ENCODE data around the gene SLC13A4.

Gene SLC13A4

DNA sequence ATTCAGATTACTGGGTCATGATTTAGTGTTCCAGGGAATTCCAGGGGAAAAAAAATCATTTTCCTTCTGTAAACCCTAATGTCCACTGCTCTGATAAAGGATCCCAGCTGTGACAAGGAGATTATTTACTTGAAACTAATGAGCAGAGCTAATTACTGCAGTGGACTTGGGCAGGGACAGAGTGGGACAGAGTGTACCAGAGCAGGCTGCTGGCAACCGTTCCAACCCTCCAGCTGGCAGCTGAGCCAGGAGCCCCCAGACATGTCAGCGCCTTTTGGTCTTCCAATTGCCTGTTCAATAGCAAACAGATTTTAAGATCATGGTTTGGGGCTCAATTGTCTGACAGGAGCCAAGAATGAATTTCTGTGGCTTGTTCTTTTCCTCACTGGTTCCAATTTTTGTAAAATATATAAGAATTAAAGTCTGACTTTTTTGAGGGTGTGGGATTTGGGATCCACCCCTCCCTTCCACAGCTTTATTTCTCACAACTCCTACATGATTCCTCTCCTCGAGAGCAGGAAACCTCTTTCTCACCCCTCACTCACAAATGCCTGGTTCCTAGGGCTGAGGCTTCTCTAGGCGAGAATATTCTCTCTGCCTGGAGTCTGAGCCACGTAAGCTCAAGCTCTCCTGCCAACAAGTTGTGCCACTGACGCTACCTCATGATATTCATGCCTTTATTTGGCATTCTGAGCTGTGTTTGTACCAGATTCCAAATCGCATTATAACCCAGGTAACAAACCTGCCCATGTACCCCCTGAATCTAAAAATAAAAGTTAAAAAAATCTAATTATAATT lies 41.2 kb upstream of the SLC13A4 start (continued):
- TF ChIP-seq ZNF549 (tag by site-specific recombination; IDR thresholded peaks at IDR 0.05) (no peak), ZNF777 (tag by site-specific recombination; IDR thresholded peaks at IDR 0.05; ENCODE audit: borderline replicate concordance) (no peak), ZNF221 (tag by site-specific recombination; IDR thresholded peaks at IDR 0.05; ENCODE audit: borderline replicate concordance) (no peak), ZNF23 (tag by site-specific recombination; IDR thresholded peaks at IDR 0.05; ENCODE audit: borderline replicate concordance) (no peak), BCL11A (tag by site-specific recombination; IDR thresholded peaks at IDR 0.05; ENCODE audit: low read depth) (no peak)

DNA sequence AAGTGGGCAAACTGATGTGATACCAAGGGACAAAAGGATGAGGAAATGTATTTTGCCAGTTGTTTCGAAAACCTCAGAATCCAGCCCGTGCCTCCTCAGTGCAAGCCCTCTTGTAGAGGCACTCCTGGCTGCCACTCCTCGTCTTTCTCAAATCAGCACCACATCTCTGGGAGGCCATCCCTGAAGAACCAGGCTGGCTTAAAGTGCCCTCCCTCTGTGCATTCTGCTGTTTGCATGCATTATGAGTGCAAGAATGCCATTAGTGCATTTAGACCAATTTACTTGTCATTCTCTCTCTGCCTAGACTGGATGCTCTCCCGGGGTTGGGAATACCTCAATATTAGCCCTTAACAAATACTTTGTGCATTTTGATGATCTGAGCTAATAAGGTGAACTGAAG lies 40.5 kb upstream of the SLC13A4 start:
- no peak overlapping the region for H3K27ac ChIP-seq (ENCODE audit: extremely low read depth, low read depth, low read length)
- no peaks in the 10 kb centered on the region for H3K4me1 ChIP-seq (ENCODE audit: control insufficient read depth, insufficient read depth, low read length)
- POLR2A ChIA-PET = no interaction called here
- H3K4me3 ChIP-seq (ENCODE audit: low read depth, low read length) = no peak overlapping the region
- no peaks in the 10 kb centered on the region for H3K36me3 ChIP-seq (ENCODE audit: control insufficient read depth in 2 of 2, insufficient read depth in 1 of 2, low read length in 2 of 2)
- H3K9me3 ChIP-seq (ENCODE audit: control insufficient read depth, insufficient read depth, low read depth, low read length) = no peaks in the 10 kb centered on the region
- CTCF ChIA-PET = no interaction called here
- TF ChIP-seq, protein P1, sequence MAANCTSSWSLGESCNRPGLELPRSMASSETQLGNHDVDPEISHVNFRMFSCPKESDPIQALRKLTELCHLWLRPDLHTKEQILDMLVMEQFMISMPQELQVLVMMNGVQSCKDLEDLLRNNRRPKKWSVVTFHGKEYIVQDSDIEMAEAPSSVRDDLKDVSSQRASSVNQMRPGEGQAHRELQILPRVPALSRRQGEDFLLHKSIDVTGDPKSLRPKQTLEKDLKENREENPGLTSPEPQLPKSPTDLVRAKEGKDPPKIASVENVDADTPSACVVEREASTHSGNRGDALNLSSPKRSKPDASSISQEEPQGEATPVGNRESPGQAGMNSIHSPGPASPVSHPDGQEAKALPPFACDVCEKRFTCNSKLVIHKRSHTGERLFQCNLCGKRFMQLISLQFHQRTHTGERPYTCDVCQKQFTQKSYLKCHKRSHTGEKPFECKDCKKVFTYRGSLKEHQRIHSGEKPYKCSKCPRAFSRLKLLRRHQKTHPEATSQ (tag by site-specific recombination; IDR thresholded peaks at IDR 0.05) = no peak
- TF ChIP-seq MYNN (tag by site-specific recombination; IDR thresholded peaks at IDR 0.05; ENCODE audit: borderline replicate concordance) = no peak
- no peak for TF ChIP-seq ZNF155 (tag by site-specific recombination; IDR thresholded peaks at IDR 0.05)
- TF ChIP-seq HOXA7 (CRISPR knock-in tag; IDR thresholded peaks at IDR 0.05; ENCODE audit: borderline replicate concordance) = no peak
- TF ChIP-seq ZNF292 (tag by site-specific recombination; IDR thresholded peaks at IDR 0.05; ENCODE audit: borderline replicate concordance, low read depth) = no peak
- TF ChIP-seq ZNF514 (tag by site-specific recombination; IDR thresholded peaks at IDR 0.05) = no peak
- no peak for TF ChIP-seq ZNF223 (tag by site-specific recombination; IDR thresholded peaks at IDR 0.05)
- TF ChIP-seq, protein P2, sequence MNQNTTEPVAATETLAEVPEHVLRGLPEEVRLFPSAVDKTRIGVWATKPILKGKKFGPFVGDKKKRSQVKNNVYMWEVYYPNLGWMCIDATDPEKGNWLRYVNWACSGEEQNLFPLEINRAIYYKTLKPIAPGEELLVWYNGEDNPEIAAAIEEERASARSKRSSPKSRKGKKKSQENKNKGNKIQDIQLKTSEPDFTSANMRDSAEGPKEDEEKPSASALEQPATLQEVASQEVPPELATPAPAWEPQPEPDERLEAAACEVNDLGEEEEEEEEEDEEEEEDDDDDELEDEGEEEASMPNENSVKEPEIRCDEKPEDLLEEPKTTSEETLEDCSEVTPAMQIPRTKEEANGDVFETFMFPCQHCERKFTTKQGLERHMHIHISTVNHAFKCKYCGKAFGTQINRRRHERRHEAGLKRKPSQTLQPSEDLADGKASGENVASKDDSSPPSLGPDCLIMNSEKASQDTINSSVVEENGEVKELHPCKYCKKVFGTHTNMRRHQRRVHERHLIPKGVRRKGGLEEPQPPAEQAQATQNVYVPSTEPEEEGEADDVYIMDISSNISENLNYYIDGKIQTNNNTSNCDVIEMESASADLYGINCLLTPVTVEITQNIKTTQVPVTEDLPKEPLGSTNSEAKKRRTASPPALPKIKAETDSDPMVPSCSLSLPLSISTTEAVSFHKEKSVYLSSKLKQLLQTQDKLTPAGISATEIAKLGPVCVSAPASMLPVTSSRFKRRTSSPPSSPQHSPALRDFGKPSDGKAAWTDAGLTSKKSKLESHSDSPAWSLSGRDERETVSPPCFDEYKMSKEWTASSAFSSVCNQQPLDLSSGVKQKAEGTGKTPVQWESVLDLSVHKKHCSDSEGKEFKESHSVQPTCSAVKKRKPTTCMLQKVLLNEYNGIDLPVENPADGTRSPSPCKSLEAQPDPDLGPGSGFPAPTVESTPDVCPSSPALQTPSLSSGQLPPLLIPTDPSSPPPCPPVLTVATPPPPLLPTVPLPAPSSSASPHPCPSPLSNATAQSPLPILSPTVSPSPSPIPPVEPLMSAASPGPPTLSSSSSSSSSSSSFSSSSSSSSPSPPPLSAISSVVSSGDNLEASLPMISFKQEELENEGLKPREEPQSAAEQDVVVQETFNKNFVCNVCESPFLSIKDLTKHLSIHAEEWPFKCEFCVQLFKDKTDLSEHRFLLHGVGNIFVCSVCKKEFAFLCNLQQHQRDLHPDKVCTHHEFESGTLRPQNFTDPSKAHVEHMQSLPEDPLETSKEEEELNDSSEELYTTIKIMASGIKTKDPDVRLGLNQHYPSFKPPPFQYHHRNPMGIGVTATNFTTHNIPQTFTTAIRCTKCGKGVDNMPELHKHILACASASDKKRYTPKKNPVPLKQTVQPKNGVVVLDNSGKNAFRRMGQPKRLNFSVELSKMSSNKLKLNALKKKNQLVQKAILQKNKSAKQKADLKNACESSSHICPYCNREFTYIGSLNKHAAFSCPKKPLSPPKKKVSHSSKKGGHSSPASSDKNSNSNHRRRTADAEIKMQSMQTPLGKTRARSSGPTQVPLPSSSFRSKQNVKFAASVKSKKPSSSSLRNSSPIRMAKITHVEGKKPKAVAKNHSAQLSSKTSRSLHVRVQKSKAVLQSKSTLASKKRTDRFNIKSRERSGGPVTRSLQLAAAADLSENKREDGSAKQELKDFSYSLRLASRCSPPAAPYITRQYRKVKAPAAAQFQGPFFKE (tag by site-specific recombination; IDR thresholded peaks at IDR 0.05; ENCODE audit: borderline replicate concordance) = no peak
- TF ChIP-seq ZEB2 (tag by site-specific recombination; IDR thresholded peaks at IDR 0.05) = no peak
- no peak for TF ChIP-seq ZNF302 (tag by site-specific recombination; IDR thresholded peaks at IDR 0.05; ENCODE audit: low read depth)
- no peak for TF ChIP-seq GLI2 (tag by site-specific recombination; IDR thresholded peaks at IDR 0.05; ENCODE audit: borderline replicate concordance, low read depth)
- TF ChIP-seq ZNF114 (tag by site-specific recombination; IDR thresholded peaks at IDR 0.05) = no peak
- TF ChIP-seq ZNF707 (tag by site-specific recombination; IDR thresholded peaks at IDR 0.05) = no peak
- TF ChIP-seq, protein P3, sequence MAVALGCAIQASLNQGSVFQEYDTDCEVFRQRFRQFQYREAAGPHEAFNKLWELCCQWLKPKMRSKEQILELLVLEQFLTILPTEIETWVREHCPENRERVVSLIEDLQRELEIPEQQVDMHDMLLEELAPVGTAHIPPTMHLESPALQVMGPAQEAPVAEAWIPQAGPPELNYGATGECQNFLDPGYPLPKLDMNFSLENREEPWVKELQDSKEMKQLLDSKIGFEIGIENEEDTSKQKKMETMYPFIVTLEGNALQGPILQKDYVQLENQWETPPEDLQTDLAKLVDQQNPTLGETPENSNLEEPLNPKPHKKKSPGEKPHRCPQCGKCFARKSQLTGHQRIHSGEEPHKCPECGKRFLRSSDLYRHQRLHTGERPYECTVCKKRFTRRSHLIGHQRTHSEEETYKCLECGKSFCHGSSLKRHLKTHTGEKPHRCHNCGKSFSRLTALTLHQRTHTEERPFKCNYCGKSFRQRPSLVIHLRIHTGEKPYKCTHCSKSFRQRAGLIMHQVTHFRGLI (tag by site-specific recombination; IDR thresholded peaks at IDR 0.05) = no peak
